Stimulated activated CD8-positive, alpha-beta memory T cell treated with anti-CD3 and anti-CD28 coated beads, Interleukin-7, amount 100 ng/mL, for 1 hour (primary cell): Measurements from ENCODE around the gene RNF114.
A peak's percentile ranks its signal among the peaks of the same experiment; 100 is the strongest.
"Not testable (repeated sequence)": the region's sequence is repeated elsewhere in the genome, so short reads cannot be mapped to it uniquely, and the experiment has no call there.

Source experiments
- DNase-seq, 2 donors: peaks; one replicate each; pipeline ENCODE4 v3.0.0-alpha.2; 2020; ENCODE audit warnings: low read depth in 2 of 2

Gene RNF114

DNA sequence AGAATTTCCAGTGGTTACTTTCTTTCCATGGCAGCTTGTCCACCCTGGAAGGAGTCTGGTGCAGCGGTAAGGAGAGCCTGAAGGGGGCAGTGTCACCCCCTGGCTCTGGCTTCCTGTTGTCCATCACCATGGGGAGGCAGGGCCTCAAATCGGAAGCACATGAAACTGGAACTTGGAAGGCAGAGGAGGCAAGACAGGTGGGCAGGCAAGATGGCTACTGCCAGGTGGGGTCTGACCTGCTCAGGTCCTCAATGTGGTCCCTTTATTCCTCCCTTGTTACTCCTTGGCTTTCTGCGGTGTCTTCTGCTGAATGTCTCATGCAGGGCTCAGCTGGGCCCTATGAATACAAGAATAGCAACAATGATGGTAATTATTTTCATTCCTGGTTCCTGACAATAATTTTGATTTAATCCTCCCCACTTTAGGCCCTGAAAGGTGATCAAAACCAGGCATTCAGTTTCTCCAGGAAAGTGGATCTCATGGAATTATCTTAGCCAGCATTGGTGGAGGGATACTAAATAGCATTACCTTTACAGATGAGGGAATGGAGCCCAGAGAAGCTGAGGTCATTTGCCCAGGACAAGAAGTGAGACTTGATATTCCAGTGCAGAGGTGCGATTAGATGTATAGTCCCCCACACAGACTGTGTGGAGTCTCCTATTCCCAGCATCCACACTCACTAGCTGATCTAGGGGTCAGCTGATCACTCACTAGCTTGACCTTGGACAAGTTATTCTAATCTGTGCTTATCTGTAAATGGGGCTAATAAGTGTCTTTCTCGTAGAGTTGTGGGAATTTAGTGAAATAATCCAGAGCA is 29.0 kb downstream of the RNF114 start:
- DNase-seq = no peak

DNA sequence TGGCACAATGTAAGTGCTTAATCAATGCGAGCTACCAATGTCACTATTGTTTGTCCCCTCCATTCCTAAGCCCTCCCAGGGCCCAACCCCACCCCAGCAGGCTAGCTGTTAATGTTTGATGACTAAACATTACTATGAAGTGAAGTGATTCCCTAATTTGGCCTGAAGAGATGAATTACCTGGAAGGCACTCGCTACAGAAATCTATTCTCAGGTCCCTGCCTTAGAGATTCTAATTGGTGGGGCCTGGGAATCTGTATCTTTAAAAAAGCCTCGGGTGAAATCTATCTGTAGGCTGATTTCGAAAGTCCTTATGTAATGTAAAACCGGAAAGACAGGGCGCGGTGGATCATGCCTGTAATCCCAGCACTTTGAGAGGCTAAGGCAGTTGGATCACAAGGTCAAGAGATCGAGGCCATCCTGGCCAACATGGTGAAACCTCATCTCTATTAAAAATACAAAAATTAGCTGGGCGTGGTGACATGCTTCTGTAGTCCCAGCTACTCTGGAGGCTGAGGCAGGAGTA is 29.6 kb downstream of the RNF114 start:
- DNase-seq = no peak

DNA sequence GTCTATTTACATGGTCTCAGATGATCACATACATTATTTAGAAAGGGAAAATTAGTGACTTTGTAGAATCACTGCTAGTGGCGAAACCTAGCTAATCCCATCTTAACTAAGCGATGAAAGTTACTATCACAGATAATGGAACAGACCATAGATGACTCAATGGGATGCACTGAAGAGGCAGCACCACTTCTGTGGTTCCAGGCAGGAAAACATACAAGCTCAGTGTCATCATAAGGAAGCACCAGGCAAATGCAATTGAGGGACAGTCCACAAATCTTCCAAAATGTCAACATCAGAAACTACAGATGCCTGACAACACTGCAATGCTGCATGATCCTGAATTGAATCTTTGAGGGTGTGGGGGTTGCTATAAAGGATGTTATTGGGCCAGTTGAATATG is 30.7 kb downstream of the RNF114 start:
- DNase-seq = no peak

DNA sequence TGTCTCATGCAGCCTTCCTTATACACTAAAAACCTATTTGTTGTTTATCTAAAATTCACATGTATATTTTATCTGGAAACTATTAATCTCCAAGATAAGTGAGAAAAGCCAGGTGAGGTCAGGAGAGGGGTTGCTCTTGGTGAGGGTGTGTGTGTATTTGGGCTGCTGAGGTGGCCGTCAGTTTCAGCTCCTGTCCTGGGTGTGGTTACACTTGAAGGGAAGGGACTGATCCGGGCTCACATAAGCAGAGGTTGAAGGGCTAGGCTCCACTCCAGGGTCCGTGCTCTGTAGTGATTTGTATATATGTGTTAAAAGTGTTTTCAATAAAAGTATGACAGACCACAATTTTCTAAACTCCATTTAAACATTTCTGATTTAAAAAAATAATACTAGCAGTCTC is 33.0 kb downstream of the RNF114 start:
- no peak for DNase-seq

DNA sequence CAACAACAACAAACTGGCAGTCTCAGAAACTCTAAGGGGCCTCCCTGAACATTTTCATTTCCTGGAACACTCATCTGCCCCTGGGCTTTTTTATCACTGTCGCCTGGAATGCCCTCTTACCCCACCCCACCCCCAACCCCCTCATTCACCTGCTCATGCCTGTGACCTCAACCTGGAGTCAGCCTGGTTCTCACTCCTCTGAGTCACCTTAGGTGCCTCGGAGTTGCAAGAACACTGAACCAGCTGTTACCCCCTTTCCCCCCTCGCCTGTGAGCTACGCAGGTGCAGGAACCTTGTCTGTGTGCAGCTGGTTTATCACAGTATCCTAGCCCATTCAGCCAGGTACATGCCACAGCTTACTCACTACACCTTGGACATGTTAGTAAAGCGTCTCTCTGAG is 33.7 kb downstream of the RNF114 start:
- DNase-seq = no peak

DNA sequence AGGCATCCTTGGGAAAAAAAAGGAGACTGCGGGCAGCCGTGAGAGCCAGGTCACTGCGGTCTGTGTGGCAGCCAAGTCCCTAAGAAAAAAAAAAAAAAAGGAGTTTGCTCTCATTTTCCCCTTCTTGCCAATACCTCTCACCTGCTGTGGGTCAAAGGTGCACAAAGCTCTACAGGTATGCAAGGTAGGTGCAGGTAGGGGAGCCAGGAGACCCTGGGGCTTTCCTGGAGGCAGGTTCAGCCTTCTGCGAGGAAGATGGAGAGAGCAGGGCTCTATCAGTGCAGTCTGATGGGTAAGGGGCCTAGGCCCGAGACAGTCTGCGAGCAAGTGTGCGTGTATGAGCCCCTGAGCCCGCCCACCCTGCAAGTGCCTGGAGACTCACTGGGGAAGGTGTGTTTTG is 34.3 kb downstream of the RNF114 start:
- no peak for DNase-seq

DNA sequence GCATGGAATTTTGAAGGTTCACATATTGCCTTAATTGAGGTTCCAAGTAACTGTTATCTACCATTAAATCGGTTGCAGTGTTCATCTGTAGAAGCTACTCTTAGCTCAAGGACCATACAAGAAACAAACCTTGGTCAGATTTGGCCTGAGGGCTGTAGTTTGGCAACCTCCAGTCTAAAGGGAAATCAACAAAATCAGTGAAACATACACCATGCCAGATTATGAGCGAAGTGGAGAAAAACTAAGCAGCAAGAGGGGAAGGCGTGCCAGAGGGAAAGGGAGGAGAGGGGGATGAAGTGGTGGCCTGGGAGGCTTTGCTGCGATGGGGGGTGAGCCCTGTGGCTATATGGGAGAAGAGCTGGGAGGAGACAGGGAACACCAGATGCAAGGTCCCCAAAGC is 37.8 kb downstream of the RNF114 start:
- DNase-seq = no peak

DNA sequence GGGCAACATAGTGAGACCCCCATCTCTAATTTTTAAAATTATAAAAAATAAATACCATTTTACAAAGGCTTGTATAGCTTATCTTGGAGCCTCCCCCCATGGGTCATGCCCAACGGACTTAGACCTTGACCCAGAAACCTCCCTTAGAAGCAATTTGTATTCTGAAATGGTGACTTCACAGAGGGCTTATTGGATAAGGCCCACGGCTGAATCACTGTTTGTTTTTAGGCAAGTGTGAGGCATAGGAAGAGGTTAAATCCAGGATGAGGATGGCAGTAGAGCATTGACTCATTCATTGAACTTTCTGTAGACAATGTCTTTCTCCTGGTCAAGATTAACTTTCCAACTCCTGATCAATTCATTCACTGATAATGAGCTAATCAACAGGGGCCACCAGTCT is 40.3 kb downstream of the RNF114 start:
- DNase-seq = no peak

DNA sequence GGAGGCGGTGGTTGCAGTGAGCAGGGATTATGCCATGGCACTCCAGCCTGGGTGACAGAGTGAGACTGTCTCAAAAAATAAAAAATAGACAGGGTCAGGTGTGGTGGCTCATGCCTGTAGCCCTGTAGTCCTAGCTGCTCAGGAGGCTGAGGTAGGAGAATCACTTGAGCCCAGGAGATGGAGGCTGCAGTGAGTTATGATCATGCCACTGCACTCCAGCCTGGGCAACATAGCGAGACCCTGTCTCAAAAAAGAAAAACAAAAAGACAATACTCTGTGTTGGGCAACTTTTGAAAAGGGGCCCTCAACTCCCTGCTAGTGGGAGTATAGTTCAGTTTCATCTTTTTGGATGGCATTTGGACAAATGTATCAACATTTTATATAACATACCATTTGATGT is 41.5 kb downstream of the RNF114 start:
- not testable (repeated sequence) for DNase-seq

DNA sequence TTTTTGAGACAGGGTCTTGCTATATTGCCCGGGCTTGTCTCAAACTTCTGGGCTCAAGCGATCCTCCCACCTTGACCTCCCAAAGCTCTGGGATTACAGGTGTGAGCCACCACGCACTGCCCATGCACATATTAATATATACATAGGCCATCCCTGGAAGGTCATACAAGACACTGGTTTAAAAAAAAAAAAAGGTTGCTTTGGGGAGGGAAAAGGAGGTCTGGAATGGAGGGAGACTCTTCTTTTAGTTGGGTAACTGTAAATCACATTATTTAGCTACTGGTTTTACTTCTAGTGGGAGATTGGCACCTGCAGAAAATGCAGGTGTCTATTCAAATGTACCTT is 42.5 kb downstream of the RNF114 start:
- DNase-seq = no peak

DNA sequence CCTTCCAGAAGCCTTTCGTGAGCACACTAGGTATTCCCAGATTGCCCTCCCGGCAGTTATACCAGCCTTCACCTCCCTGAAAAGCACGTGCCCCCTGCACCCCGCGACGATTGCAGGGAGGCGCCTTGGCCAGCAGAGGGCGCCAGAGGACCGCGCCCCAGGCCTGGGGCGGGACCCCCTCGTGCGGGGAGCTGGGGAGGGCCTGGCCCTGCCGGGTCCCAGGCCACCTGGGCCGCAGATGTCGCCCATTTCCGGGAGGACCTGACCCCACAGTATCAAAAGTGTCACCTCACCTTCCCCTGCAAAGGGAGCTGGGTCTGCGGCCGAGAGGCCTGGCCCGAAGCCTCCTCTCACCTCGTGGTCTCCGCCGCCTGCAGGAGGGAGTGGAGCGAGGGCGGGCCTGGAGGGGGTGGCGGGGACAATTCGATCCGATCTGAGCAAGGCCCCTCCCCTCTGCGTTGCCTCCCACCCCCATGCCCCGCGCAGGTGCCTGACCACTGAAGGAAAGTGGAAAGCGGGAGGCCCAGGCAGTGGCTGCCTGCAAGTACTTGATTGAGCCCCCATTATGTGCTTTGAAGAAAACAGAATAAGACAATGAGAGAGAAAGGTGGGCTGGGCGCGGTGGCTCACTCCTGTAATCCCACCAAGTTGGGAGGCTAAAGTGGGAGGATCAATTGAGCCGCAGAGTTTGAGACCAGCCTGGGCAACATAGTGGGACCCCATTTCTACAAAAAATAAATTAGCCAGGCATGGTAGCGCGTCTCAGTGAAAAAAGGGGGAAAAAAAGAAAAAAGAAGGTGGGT is 43.0 kb downstream of the RNF114 start:
- peak; percentile 44 to 45 for DNase-seq

DNA sequence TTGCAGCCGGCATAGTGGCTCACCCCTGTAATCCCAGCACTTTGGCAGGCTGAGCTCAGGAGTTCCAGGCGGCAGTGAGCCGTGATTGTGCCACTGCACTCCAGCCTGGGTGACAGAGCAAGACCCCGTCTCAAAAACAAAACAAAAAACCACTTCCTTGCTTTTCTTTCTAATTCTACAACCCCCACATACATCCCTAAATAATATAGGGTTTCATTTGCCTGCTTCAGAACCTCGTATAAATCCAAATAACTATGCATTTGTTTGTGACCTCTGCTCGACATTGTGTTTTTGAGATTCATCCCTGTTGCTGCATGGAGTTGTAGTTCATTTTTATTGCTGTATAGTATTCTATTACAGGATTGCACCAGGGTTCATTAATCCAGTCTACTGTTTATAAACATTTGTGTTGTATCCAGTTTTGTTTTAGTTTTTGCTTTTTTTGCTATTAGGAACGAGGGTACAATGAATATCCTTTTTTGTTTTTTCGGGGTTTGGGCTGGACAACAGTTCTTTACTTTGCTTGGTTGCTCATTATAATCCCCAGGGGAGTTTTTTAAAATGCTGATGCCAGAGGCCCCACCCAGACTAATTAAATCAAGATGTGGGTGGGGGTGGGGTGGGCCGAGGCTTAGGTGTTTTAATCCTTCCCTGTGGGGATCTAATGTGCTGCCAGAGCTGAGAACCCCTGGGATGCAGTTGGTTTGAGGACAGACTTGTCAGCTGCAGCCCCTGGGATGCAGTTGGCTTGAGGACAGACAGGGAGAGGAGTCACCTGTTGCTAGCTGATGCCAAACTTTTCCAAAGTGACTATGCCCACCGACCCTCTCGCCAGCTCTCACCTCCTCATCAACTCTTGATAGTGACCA is 44.2 kb downstream of the RNF114 start:
- no peak for DNase-seq

DNA sequence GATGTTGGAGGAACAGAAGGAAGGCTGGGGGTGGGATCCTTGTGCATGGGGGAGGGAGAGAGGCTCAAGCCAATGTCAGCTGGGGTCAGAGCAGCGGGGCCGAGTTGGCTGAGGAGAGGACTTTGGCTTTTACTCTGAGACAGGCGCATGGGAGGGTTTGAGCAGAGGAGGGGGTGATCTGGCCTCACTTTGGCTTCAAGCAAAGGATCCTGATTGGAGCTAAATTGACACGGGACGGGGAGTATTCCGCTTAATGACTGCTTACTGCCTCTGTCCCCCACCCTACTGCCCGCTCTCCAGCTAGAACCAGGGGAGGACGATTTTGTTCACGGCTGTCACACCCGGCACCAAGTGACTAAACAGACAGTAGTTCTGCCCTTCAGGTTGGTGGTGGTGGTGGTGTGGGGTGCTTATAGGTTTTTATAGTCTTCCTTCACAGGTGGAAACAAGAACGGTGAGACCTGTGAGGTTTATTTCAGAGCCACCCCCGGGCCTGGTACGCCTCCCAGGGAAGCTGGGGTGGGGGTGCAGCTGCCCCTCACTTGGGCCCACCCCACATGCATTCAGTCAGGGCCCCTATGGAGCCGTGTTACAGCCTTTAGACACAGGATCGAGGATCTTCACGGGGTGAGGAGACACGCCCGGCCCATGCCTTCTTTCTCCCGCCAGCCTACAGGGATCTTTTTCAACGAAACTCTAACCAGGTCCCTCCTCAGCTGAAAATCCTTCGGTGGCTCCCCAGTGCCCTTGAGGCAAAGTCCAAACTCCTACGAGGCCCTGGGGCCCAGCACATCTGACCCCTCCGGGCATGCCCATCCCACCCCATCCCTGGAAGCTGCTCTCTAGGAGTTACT is 45.2 kb downstream of the RNF114 start:
- DNase-seq = no peak

DNA sequence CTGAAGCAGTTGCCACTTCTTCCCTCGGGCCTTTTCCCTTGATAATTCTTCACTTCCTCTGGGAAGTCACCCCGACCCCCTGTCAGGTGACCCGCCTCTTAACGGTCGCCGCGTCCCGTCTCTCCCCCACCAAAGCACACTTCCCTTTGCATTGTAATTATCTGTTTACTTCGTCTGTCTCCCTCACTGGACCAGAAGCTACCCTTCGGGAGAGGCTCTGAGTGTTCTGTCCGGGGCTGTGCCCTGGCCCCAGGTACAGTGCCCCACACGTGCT is 45.8 kb downstream of the RNF114 start:
- no peak for DNase-seq

DNA sequence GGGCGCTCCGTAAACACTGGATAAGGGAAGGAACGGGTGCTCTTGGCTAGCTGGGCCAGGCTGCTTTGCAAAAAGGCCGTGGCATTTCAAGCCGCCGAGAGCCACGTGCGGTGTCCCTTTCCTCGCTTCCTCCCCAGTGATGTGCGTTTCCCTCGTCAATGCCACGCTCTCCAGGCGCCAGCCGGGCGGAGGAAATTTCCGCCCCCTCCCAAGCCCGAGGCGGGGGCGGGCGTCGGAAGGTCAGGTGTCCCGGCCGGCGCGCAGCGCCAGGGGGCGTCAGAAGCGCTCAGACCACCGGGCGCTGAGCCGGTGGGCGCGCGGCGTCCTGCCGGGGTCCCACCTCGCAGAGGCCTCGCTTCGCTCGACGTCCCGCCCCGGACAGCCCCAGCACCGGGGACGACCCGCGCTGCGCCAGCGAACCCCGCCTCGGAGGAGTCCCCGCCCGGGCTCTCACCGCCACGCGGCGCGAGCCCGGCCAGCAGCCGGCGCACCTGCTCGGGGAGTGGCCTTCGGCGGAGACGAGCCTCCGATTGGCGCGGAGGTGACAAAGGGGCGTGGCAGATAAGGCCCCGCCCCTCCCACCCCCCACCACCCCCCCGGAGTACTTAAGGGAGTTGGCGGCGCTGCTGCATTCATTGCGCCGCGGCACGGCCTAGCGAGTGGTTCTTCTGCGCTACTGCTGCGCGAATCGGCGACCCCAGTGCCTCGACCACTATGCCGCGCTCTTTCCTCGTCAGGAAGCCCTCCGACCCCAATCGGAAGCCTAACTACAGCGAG is 46.3 kb downstream of the RNF114 start, which contains the start of gene SNAI1:
Gene SNAI1 (plus strand): TSS at position 635 of the 777 bp plus-strand sequence. CDS start 80 bp downstream, at position 715.
- DNase-seq = peak; percentile 48 to 60

DNA sequence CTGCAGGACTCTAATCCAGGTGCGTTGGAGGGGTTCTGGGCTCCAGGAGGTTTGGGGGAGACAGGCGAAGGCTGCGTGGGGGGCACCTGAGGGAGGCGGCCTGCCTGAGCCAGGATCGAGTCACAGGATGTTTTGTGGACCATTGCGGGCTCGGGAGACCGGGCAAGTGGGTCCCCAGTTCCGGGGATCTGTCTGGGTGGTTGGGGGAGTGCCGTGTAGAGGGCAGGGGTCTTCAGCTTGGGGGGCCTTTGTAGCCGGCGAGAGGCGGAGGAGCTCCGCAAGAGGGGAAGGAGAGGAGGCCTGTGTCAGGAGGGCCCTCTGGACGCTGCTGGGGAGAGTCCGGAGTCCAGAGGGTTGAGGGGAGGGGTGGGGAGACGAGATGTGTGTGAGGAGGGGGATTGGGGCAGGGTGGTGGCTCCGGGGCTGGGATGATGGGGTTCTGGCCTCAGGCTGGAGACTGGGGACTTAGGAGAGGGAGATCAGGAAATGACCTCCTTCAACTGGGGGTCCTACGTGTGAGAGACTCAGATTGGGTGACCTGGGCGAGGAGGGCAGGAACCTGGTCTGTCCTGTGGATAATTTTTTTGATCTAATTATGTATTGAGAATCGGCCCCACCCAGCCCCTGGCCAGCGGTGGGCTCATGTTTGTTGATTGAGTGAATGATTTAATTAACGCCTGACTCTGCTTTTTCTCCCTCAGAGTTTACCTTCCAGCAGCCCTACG is 47.1 kb downstream of the RNF114 start:
- DNase-seq = no peak

DNA sequence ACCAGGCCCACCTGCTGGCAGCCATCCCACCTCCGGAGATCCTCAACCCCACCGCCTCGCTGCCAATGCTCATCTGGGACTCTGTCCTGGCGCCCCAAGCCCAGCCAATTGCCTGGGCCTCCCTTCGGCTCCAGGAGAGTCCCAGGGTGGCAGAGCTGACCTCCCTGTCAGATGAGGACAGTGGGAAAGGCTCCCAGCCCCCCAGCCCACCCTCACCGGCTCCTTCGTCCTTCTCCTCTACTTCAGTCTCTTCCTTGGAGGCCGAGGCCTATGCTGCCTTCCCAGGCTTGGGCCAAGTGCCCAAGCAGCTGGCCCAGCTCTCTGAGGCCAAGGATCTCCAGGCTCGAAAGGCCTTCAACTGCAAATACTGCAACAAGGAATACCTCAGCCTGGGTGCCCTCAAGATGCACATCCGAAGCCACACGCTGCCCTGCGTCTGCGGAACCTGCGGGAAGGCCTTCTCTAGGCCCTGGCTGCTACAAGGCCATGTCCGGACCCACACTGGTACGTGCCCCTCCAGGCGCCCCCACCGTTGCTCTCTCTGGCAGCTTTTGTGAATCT is 47.7 kb downstream of the RNF114 start:
- DNase-seq = no peak

DNA sequence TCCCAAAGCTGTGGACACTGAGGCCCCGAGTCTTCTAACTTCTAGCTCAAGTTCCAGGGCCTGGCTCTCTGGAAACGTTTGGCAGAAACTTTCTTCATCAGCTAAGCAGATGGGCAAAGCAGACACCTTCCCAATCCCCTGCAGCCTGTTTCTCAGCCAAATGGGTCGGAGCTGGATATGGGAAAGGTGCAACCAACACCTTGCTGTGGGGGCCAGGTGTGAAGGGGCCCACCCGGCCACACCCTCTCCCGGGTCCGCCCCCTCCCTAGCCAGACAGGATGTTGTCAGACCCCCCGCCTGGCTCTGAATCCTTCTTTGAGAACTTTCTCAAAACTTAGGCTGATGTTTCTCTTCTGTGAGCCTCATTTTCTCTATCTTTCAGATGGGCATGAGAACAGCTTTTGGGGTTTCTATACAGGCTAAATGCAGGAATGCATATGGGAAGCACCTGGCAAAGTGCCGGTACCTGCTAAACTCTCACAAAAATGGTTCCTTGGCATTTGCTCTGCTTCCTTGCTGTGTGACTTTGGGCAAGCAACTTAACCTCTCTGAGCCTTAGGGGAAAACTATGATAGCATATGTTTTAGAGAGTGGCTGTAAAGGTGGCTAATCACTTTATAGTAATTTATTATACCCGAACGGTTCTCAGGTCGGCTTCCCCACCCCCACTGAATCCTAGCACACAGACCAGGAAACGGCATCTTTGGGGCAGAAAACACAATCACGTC is 48.4 kb downstream of the RNF114 start:
- DNase-seq = no peak

DNA sequence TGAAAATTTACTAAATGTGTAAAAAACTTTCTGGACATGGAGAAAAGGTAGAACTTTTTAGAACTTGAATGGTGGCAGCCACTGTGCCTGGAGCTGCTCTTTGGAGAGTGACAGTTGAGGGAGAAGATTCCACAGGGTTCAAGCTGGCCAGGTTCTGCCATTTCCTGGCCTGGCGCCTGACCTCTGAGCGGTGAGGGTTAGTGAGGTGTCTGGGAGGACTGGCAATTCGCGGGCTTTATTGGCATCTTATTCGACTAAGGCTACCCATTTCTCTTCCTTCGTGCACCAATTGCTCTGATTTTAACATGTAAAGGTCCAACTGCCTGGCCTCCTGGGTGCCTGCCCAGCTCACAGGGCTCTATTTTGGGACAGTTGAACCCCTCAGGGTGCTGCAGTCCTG is 49.0 kb downstream of the RNF114 start:
- DNase-seq = no peak
